Esophagus muscularis mucosa (tissue), 3 donors: ENCODE data around the gene SETBP1.

Source experiments
- CTCF ChIP-seq, 3 experiments: fragments of 200-600 bp in 2 of 3; fragments of 450-650 bp in 1 of 3; sonication (generic) in 2 of 3; IDR thresholded peaks; one replicate each; pipeline ENCODE4 v1.5.1; 2017 to 2019; ENCODE audit warnings: antibody characterized with exemption in 3 of 3, mild to moderate bottlenecking in 2 of 3, moderate library complexity in 1 of 3
- POLR2A ChIP-seq: fragments of 450-650 bp; IDR thresholded peaks from one replicate; pipeline ENCODE4 v1.6.1; 2017; ENCODE audit warnings: antibody characterized with exemption, moderate library complexity, mild to moderate bottlenecking, low read depth
- POLR2AphosphoS5 ChIP-seq, 2 donors: sonication (generic); formaldehyde crosslinking; IDR thresholded peaks; one replicate each; pipeline ENCODE4 v1.6.1; 2017; ENCODE audit warnings: antibody characterized with exemption in 2 of 2

- TF ChIP-seq CTCF (IDR thresholded peaks at IDR 0.05) (no peak), POLR2A (no peak), POLR2AphosphoS5 (IDR thresholded peaks at IDR 0.05) (no peak)
Measured at GRCh38 chr18:45086777-45087176, 406.1 kb downstream of the SETBP1 start.
